Occipital lobe (tissue), 2 donors: Measurements from ENCODE around the gene ERGIC1. TPM values are rescaled to one million over a fixed set of nuclear protein-coding genes. Genes with fewer than 3 reads are reported as not detected.

ENCODE experiments used
- DNase-seq: peaks from one replicate; lab custom pipeline; 2025; lab: John Stamatoyannopoulos, UW
- total RNA-seq: library from RNA; depleted of rRNA; stranded (reverse); fragments of >200 nt; gene quantifications from one replicate; pipeline ENCODE4 v1.2.3, GENCODE V29; 2014

Gene ERGIC1
- total RNA-seq, 1 donor from 2014 or later = 41.5 TPM

DNA sequence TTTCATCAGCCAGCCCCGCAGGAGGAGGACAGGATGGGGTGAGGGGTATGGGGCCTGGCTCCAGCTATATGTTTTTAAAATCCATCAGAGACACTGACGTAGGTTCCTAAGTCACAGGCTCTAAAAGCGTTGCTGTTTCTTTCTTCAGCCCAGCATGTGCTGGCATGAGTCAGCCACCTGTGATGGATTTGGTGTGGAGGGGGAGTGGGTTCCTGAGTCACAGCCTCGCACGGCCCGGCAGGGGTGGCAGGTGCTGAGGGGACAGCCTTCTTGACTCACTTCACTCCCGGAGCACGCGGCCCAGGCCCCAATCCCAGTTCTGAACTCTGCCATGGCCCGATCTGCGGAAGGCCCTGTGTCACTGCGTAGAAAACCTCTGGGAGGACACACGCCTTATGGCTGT is 86.4 kb downstream of the ERGIC1 start:
- DNase-seq = peak; percentile 38

DNA sequence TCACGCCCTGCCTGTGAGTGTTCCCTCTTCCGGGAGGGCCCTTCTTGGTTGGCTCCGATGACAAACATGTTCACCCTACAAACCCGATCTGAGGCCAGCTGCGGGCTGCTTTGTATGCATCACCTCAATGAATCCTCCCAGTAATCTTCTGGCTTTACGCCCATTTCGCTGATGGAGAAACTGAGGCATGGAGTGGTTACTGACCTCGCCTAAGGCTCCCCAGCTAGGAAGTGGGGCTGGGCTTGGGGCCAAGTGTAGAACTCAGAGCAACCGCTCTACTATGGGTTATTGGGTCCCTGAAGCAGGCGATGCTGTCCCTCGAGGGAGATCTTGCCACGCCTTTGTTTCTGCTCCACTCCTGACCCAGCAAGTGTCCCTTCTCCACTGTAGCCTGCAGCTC is 86.9 kb downstream of the ERGIC1 start:
- no peak for DNase-seq

DNA sequence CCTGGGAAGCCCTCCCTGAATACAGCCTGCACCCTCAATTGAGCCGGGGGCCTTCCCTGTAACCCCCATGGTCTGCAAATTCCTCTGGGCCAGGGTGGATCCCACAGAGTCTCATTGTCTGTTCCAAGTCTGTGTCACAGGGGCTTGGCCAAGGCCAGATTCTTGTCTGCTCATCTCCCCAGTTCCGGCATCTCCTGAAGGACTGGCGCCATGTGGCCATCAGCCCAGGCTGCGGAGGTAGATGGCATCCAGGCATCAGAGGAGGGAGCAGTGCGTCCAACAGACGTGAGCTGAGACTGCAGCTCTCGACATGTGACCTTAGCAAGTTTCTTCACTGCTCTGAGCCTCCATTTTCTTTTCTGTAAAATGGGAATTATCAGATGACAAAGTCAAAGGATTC is 87.9 kb downstream of the ERGIC1 start:
- DNase-seq = no peak

DNA sequence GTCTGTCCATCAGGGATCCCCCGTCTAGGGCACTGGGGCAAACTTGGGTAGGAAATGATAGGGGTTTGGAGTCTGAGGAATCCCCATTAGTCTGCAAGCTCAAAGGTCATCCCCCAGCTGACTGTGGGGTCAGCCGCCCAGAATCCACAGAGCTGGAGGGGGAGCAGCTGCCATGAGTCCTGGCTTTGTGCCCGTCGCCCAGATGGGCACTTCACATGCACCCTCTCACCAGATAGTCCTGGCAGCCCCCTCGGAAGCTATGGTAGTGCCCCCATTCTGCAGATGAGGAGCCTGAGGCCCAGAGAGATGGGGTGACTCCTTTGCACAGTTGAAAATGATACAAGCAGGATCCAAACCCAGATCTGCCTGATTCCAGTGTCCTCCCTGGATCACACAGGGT is 89.5 kb downstream of the ERGIC1 start:
- DNase-seq = no peak

DNA sequence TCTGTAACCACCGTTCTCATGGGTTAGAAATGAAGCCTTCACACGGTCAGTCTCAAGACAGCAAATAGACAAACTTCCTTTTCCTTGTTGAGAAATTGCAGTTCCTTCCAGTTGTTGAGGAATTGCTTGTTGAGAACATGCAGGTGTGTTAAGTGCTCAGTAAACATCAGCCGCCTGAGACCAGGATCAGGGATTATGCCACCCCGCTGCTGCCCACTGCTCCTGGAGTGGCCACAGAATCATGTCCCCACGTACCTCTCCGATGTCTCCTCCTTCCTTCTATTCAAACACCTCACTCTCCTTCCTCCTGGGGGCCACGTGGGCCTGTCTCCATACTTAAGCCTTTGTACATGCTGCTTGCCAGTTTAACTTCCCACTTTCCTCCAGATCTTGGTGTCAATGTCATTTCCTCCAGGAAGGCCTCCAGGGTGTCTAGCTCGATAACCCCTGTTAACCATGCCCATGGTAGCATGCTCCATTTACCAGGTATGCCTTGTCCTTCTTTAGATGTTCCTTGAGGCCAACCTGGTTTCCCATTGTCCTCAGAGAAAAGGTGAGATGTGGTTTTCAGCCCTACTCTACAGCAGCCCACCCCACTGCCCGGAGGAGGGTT is 91.4 kb downstream of the ERGIC1 start:
- no peak for DNase-seq

DNA sequence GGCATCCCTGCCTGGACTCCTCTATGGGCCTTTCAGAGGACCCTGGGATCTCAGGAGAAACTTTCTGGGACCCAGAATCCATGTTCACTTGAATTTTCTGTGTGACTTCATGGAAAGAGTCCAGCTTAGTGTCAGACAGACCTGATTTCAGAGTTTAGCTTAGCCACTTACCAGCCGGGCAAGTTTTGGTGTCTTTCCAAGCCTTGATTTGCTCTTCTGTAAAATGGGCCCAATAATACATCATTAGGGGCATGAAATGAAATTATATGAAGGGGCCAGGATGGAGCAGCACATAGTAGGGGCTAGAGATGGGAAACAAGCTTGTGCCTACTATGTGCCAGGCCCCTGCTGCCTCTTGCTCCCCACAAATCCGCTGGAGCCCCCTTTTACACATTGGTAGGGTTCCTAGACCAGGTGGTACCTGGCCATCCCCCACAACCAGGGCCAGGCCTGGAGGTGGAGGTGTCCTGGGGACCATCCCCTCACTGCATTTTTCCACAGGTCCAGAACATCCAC is 92.0 kb downstream of the ERGIC1 start:
- no peak for DNase-seq

DNA sequence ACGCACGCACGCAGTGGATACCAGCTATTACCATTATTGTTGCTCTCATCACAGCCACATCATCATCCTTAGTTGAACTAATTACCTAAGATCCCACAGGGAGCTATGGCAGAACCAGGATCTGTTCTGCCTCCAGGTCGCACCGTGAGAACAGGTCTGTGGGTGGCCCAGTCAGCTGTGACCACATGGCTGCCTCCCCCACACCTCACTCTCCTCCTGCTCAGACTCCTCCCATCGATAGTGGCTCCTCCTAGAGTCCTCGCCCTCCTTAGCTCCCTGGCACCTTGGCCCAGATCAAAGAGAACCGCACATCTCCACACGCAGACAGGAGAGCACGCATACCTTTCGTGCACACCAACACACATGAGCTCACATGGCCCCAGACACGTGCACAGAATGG is 92.7 kb downstream of the ERGIC1 start:
- no peak for DNase-seq

DNA sequence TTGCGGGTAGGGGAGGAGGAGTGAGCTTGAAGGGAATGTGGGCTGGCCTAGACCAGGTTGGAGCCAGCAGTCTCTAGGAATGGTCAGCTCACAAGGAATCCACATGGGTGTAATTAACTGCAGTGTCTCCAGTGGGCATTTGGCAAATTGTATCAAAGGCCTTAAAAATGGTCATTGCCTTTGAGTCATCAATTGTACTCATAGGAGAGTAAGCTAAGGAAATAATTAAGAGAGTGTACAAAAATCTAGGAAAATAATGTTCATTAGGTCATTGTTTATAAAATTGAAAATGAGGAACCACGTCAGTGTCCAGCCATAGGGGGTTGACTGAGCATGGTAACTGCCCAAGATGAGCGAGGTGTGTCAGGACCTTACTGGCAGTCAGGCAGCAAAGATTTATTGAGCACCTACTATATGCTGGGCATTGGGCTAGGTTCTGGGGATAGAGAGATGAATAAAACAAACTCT is 95.4 kb downstream of the ERGIC1 start:
- DNase-seq = no peak

DNA sequence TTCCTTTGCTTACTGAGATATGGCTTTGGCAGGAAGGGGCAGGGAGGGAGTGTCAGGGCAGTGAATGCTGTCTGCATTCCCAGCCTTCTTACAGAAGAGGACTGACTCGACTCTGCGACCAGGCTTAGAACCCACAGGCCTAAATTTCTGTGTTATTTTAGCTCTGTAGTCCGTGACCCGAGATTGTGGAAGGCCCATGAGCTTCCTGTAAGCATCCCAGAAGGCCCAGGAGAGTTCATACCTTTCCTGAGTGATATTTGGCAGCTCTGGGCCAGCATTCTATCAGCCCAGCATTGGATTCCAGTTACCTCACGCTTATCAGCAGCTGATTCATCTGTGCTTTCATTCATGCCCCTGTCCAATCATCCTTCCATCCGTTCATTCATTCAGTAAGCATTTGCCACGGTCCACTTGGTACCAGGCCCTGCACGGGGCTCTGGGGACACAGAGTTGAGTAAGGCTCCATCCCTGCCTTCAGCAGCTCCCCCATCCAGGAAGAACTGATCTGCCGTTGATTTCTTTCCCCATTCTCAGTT is 97.0 kb downstream of the ERGIC1 start:
- no peak for DNase-seq

DNA sequence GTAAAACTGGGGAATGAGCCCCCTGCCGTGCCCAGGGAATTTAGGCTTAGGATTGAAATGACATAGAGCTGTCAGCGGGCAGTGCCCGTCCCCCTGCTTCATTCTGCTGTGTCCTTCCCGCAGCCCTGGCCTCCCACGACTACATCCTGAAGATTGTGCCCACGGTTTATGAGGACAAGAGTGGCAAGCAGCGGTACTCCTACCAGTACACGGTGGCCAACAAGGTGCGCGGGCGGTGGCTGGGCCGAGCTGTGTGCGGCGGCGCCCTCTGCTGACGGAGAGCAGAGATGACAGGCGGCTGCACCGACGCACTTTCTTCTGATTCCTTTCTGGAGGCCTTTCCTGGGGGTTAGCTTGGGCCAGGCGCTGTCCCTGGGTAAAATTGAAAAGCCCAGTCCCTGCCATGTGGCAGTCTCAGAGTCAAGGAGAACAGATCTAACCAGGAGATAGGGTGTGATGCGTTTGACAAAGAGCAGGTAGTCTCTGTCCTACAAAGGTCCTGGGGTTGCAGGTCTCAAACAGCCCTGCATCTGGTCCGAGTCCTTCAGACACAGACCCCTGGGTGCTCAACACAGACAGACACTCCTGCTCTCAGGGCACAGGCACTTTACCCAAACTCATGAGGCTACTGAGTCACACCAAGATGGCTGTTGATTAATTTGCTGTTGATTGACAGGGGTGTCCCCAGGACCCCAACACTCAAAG is 98.4 kb downstream of the ERGIC1 start:
- peak; percentile 64 for DNase-seq

DNA sequence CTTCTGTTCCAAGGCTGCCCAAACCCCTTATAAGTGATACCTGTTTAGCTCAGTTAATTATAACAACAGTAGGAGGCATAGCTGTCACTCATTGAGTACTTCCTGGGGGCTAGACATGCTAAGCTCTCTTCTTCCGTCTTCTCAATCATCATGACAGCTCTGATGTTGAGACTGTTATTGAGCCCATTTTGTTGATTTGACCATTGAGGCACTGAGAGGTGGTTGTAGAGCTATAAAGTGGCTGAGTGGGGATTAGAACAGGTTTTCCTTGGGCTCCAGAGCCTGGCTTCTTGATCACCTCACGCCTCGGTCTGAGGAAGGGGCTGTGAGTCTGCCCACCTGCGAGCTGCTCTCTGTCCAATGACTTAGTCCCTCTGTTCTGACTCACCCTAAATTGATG is 99.2 kb downstream of the ERGIC1 start:
- DNase-seq = no peak

DNA sequence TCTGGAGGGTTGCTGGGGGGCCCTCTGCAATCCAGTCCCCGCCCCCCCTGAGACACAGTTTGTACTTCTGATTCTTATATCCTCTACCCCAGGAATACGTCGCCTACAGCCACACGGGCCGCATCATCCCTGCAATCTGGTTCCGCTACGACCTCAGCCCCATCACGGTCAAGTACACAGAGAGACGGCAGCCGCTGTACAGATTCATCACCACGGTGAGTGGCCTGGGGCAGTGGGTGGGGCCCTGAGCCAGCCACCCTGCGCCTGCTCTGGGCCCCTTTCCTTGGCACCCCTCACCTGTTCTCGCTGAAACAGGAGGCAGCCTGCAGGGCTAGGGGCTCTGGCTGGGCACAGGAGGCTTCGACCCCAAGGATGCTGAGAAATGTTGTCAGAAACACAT is 101.0 kb downstream of the ERGIC1 start:
- no peak for DNase-seq

DNA sequence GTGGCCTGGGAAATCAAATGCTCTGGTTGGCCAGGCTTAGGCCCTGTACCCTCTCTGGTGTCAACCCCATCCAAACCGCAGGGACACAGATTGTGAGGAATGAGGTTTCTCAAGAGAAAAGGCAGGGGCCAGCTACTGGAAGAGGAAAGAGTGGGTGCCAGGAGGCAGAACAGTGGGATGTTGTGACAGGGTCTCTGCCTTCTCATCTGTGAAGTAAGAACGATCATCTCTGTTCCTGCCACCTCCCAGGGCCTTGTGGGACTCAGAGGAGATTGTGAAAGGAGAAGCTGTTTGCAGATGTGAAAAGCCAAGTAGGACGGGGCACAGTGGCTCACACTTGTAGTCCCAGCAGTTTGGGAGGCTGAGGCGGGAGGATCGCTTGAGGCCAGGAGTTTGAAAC is 102.3 kb downstream of the ERGIC1 start:
- DNase-seq = no peak

DNA sequence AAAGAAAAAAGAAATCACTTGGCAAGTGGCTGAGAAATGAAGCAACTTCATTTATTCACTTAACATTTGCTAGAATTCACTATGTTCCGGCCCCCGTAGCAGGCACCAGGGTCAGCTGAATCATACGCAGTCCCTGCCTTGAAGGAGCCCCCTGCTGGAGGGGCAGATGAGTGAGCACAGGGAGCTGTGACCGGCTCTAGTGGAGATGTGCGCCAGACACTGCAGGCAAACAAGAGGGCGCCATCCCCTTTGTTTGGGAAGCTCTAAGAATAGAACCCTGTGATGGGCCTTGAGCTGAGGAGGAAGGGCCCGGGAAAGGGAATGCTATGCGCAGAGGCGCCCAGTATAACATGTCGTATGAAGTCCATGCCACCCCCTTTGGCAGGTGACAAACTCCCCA is 105.0 kb downstream of the ERGIC1 start:
- no peak for DNase-seq

DNA sequence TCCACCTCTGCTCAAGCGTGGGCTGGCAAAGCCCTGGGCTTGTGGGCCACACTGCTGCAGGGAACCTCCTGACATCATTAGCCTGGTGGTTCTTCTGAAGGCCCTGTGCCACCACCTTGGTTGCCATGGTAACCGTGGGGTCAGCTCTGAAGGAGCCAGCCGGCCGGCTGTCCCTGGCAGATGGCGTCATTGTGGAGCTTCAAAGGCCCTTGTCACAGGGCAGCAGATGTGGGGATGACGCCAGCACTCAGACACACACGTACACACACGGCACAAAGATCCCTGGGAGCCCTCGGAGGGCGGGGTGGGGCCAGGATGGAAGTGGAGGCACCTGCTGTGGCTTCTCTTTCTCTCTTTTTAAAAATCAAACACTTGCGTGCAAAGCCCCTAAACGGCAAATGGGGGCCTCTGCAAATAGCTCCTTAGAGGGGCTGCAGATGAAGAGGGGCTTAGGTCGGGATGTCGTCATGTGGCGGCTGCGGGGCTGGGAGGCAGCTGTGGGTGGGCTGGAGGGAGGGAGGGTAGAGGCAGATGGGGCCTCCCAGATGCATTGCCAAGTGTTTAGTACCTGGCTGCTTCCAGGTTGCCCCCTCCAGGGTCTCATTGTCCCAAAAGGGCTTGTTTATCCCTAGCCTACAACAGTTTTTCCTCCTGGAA is 105.7 kb downstream of the ERGIC1 start:
- no peak for DNase-seq

DNA sequence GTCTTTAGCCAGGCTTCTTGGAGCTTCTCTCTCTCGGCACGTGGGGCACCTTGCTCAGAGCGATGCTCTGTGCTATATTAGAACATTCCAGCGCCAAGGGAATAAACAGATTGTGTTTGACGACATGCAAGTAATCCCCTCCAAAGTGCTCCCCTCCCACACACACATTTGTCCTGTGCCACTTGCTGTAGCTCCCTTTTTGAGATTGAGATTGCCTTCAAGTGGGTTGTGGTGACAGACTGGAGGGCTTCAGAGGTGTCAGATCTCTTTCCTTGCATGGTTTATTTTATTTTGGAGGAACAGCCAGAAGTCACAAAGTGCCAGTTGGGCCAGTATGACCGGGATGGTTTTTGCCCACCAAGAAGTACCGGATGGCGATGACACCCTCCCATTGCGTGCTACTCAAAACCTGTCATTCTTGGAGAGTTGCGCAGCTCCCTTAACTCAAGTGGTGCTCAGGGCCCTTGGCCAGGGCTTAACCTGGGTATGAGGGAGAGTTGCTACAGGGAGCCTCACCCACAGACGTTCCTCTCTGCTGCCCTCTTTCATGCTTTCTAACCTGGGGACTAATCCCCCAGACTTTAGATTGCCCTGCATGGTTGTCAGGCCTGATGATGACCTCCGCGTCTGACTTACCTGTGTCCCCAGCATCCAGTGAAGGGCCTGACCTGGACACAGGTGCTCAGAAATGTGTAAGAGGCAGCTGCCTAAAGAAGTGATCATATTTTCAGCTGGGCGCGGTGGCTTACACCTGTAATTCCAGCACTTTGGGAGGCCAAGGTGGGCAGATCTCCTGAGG is 106.4 kb downstream of the ERGIC1 start:
- DNase-seq = no peak

DNA sequence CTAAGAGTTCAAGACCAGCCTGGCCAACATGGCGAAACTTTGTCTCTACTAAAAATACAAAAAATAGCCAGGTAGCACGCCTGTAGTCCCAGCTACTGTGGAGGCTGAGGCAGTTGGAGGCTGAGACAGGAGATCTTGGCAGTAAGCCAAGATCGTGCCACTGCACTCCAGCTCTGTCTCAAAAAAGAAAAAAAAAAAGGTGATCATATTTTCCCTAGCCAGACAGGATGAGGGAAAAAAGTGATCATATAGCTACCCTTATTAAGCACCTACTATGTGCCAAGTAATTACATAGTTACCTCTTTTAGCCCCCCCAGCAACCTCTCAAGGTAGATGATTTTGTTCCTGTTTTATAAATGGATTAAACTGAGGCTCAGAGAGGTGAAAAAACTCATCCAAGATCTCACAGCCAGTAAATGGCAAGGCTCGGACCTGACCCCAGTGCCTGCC is 107.0 kb downstream of the ERGIC1 start:
- no peak for DNase-seq

DNA sequence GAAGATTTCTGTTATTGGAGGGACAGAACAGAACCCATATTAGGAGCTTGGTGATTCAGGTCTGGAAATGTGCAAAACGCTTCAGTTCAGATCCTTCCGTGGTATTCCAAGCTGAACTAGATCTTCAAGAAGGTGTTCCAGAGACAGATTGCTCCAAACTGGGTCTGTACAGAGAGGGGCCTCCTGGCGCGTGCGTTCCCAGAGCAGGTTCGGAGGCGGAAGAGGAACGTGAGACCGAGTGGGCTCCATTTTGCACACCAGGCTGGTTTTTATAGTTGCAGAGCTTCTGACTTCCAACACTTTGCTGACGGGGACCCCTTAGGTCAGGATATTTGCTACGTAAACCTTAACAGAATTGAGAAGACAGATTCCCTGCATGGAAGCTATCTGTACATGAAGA is 108.5 kb downstream of the ERGIC1 start:
- no peak for DNase-seq

DNA sequence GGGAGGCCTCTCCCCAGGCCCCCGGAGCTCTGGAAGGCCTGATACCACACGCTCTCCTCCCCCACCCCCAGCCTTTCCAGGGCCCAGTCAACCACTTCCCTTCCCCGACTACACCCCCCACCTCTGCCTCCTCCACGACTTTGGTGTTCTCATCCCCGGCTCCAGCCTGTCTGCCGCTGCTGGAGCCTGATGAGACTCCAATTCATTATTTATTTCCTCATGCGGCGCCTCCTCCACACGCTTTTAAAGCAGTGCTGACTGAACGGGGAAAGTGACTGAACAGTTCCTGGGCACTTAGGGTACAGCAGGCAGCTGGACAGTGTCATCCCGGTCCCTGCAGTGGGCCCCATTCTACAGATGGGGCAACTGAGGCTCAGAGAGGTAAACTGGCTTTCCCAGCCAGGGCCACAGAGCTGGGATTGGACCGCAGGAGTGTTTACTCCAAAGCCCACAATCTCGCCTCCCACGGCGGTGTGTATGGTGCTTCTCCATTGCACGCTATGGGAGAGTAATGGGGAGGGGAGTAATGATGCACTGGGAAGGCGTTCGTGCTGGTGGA is 109.3 kb downstream of the ERGIC1 start:
- no peak for DNase-seq

DNA sequence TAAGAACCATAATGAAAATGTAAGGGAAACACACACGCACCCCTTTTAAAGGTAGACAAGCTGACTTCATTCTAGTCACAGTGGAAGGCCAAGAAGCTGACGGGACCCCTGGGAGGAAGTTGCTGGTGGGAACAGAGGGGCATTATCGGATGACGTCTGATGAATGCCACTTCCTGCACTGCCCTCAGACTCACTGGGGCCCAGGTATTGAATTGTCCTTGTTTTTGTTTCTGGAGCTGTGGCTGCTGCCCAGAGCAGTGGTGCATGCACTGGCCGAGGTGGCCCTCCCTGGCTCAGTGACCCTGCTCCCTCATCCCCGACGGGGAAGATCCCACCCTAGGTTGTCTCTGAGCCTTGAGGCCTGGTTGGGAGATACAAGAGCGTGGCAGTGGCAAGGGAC is 109.9 kb downstream of the ERGIC1 start:
- no peak for DNase-seq

DNA sequence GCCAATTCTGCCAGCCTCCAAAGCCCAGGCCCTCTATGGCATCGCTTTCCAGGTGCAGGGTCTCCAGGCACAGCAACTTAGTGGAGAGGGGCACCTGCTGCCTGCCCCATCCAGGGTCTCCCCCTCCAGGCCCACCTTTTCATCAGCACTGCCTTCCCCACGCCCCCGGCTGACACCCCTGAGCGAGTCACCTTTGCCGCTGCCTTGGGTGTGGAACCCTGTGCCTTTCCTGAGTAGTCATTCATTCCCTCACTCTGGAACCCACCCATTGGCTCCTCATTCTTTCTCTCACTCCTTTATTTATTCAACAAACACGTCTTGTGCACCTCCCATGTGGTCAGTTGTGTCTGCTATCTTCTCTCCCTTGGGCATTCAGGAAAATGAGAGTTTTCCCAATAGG is 110.7 kb downstream of the ERGIC1 start:
- DNase-seq = no peak
